GM19467 (cell line): ENCODE measurements around the gene PGBD5.

Experiments used
- ATAC-seq: cut with Tn5 transposase; IDR thresholded peaks from one replicate; pipeline ENCODE4 v1.9.1; 2021; ENCODE audit warnings: mild to moderate bottlenecking, moderate library complexity; ENCODE audit not compliant: unreplicated experiment

The PGBD5 gene

DNA sequence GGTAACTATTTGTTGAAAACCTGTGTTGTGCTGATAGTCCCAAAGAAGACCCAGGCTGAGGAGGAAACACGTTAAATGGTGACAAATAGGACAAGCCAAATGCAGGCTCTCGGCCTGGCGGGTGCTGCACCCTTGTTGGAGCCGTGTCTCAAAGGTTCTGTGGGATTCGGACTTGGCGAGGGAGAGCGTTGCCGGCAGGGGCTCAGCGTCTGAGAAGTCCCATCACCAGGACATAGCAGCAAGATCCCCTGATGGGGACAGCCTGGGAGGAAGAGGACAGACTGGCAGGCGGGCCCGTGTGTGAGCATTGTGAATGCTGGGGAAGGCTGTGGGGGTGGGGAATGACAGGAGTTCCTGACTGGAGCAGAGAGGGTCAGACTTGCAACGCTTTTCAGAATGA is 142.5 kb downstream of the PGBD5 start:
- no peak for ATAC-seq

DNA sequence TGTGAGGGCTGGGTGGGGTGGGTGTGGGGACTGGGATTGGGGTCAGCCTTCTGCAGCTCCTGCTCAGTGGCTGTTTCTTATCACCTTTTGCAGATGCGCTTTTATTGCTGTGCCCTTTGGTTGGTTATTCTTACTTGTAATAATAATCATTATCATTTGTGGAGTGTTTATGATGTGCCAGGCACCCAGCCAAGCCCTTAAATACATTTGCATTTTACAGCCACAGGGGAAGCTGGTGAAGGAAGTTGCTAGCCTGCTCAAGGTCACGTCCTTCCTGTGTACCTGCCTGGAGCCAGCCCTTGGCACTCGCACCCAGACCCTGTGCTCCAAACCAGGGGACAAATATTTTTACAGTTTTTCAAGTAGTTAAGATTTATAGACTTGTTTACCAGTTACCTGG is 144.0 kb downstream of the PGBD5 start:
- no peak for ATAC-seq

DNA sequence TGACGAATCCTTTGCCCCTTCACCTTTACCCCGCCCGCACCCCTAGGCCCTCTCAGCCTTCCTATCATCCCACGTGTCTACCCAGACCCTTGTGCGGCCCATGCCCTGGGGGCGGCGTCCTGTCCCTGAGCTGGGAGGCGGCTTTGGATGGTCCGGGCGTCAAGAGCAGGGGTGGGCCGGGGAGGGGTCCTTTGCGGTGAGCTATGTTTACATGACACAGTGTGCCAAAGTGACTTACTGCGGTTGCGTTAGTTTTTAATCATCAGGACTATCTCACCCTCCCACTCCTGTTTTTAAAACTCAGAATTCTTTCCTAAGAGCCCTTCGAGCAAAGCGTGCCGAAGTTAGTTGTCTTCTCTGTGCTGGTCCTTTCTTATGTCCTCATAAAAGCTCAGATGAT is 144.6 kb downstream of the PGBD5 start:
- ATAC-seq = no peak

DNA sequence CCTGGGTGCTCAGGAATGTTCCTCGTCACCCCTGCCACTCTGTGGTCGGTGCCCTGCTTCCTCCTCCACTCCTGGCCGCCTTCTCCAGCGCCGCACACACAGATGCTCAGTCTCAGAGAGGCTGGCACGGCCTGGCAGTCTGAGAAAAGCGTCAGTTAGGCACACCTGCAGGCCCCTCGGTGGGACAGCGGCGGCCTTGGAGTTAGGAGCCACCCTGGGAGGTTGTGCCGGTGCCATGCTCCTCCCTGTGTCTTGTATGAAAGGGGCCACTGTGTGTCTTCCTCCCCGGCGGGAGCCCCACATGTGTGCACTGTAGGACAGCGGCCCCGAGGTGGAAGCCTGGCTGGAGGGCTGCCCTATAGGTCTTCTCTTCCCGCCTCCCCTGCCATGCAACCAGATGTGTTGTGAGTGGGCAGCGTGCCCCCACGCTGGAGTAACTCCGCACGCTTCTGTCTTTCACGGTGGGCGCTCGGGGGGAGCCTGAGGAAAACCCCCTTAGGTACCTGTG is 145.2 kb downstream of the PGBD5 start:
- no peak for ATAC-seq

DNA sequence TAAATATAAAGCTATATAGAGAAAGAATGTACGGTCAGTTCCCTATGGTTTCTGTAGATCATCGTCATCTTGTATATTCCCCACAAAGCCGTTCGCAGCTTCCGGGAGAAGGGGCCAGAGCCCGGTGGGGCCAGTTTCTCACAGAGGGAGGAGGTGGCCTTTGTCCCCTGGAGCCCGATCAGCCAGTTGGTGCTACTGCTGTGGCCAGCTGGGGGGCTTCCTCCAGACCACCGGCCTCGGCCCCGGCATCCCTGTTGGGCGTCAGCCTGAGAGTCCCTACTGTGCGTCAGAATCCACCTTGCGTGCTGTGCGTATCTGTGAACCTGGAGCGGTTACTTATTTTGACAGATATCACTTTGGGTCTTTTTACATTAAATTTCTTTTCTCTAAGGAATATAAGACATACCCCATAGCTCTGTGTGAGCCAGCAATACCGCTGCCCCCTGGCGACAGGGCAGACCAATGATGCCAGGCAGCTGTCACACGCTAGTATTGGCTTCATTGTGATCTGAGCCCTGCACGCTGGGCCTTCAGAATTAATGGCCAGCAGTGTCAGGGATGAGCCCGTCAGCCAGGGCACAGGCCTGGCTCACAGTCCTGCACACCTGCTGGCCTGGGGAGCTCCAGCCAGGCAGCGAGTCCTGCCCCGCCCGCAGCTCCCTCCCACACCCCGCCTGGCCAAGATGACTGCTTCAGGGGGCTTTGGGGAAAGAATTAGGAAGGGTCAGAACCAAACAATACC is 145.9 kb downstream of the PGBD5 start:
- ATAC-seq = no peak

DNA sequence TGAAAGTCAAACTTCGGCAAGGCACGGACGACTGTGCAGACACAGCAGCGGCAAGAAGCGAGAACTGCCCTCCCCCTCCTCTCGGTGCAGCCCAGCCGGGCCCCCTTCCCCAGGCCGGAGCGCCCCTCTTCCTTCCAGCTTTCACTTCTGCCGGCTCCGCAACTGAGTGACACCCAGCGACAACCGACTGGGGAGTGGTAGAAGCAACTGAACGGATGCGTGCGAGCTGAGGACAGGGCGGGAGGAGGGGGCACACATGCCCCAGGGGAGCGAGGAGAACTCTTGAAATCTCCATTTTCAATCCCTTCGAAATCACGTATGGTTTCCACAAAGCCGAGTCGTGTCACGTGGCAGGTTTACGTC is 146.6 kb downstream of the PGBD5 start:
- ATAC-seq = no peak

DNA sequence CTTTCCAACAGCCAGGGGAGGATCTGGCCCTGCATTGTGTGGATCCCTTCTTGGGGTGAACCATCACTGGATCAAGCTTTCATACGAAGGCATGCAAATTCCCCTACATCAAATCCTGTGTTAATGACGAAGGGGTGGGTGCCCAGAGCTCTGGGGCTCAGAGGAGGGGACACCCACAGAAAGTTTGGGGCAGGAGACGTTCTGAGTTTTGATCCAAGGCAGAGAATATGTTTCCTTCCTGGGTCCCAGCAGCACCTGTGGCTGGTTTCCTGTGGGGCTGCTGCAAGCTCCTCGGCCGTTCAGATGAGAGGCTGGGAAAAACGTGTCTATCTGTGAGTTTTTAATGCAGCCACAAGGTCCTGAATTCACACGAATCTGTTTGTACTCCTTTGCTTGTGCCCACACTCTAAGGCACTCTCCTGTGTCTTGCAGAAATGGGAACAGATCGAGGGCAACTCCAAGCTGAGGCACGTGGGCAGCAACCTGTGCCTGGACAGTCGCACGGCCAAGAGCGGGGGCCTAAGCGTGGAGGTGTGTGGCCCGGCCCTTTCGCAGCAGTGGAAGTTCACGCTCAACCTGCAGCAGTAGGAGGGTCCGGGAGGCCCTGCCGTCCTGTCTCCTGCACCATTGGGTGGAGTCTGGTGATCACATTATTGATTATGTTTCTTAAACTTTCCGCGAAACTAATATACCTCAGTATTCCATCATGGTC is 147.1 kb downstream of the PGBD5 start:
- no peak for ATAC-seq

DNA sequence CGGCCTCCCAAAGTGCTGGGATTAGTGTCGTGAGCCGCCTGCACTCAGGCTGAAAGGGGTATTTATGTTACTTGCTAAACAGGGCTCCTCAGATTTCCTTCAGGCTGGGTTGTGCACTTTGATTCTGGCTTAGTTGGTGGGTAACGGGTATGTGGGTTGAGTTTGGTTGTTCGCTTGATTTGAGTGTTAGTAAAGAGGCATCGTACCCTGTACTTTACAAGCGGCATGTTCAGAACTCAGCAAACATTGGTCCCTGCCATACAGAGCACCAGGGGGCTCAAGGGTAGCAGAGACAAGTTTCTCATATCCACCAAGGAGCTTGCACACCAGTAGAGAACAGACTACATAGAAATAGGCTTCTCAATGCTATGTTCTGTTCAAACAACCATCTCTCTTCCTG is 147.8 kb downstream of the PGBD5 start:
- ATAC-seq = no peak

DNA sequence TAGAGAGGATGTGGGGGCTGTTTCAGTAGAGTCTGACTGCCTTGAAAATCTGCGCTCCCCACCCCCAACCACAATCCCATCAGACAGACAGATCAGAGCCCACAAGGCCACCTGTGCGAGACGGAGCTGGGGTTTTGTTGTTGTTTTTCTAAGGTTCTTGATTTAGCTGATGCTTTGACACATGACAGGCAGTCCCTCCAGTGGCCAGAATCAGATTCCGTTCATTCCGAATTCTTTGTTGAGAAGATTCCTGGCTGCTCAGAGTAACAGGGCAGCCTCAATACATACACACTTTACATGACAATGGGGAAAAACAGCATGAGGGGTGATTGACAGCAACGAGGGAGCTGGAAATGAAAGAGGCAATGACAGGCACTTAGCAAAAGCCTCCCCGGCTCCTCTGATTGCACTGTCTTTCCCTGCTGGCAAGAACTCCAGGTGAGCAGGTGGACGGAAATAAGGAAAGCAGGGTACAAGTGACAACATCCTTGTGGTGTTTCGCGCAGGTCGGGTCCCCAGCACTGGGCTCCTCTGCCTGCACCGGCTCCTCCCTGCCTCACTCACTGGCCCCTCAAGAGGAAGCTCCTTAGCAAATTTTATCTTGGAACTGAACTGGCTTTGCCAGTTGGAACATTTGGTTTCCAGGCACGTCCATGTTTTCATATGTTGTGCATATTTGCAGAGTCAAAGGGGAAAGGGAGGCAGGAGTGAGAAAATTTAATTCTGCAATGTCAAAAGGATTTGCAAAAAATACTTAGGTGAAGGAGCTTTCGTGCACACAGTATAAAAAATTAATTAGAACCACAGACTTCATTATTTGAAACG is 148.7 kb downstream of the PGBD5 start:
- ATAC-seq = no peak

DNA sequence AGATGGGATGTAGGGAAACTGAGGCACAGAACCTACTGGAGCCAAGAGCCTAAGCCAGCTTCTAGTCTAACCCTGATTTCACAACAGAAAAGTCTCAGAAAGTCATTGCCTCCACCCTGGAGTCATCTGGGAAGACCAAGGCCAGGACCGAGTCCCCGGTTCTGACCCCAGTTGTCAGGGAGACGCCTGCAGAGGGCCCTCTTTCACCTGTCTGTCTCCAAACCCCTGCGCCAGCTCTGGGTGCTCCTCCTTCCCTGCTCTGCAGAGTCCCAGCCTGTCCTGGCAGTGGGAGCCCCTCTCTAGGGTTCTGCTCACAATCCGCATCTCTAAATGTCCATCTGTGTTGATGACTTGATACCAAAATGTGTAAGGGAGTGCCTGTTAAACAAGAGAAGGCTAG is 149.7 kb downstream of the PGBD5 start:
- ATAC-seq = no peak

DNA sequence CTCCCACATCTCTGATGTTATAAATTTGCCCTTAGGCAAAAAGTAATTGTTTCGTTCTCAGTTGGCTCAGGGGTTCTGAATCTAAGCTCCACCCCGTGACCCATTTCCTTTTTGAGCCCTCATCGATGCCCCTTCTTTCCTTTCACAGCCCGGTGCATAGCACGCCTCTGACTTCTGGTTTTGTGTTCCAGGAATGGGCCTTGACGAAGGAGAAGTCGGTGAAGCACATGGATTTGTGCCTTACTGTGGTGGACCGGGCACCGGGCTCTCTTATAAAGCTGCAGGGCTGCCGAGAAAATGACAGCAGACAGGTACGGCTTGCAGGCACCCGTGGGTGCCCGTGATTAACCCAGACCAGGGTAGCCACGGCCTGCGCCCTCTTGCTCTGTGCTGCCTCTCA is 151.9 kb downstream of the PGBD5 start:
- ATAC-seq = no peak

DNA sequence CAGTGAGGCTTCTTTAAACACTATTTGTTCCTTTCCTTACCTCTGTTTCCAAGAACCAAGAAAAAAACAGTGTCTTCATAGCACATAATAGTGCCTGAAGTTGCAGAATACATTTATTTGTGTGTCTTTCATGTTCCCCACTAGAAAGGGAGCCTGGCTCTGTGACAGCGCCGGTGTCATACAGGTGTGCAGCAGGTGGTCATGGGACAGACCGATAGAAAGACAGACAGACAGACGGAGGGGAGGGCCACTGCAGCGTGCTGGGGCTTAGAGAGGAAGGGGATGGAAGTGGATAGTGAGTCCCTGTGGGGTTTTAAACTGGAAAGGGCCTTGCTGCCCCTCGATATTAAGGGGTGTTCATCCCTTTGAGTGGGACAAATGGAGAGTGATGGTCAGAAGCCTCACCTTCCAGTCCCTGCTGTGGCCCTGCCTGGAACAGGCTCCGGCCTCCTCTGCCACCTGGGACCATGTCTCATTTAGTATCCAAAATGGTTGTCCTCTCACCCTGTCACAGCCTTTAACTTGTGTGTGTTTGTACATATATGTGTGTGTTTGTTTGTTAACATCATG is 152.9 kb downstream of the PGBD5 start:
- no peak for ATAC-seq

DNA sequence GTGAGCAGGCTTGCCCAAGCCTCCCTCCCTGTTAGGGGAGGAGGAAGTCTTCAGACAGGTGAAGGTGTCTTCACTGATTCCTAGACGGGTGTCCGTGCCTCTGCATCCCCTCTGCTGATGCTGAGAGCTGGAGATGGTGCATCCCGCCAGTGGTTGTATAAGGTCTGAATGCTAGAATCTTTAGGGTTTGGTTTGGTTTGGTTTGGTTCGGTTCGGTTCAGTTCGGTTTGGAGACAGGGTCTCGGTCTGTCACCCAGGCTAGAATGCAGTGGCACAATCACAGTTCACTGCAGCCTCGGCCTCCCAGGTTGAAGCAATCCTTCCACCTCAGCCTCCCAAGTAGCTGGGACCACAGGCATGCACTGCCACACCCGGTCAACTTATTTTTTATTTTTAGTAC is 153.6 kb downstream of the PGBD5 start:
- no peak for ATAC-seq

DNA sequence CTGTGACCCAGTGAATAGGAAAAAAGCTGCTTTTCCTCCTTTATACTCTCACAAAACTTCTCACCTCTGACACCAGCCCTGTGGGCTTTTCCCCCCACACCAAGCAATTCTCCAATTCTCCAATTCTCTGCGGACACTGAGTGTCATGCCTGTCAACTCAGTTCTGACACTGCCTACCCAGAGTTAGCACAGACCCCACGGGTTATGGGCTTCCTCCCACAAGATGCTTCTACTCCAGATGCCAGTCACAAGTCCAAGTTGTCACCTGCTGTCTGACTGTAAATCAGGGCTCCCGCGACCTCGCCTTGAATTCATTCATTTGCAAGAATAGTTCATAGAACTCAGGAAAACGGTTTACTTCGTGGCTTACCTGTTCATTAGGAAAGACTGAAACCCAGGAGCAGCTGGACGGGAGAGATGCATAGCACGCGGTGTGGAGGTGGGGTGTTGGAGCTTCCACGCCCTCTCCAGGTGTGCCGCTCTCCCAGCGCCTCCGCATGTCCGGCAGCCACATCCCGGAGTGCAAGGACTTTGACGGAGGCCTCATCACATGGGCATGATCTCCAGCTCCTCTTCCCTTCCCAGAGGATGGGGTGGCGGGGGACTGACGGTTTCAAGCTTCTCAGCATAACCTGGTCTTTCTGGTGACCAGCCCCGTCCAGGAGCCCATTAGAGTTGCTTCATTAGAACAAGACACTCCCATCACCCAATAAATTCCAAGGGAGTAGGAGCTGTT is 154.7 kb downstream of the PGBD5 start:
- ATAC-seq = no peak

DNA sequence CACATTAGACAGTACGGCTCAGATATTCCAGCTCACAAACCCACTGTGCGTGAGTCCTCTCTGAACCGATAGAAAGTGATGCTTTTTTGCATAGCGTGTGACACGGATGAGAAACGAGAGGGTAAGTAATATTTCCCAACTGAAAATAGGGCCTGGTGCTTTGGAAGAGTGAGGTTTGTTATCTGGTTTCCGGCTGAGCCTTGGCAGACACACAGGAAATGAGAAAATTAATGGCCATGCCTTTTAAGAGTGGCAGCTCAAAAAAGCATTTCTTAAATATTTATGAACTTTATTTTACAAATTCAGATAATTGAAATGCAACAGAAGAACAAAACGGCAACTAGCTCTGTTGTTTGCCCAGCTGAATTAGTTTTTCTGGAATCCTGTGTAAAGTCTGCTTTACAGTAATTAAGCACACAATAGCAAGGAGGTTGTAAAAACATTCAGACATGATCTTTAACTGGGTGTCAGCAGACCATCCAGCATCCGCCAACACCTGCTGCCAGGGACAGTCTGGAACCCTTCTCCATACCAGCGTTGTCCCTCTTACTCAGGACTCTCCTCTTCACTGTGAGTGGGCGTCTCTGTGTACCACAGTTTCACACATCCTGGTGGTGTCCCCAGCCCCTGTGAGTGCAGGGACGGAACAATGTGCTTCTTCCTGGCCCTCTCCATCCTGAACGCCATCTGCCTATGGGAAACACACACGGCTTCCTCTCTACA is 155.4 kb downstream of the PGBD5 start:
- peak; percentile 63 for ATAC-seq

DNA sequence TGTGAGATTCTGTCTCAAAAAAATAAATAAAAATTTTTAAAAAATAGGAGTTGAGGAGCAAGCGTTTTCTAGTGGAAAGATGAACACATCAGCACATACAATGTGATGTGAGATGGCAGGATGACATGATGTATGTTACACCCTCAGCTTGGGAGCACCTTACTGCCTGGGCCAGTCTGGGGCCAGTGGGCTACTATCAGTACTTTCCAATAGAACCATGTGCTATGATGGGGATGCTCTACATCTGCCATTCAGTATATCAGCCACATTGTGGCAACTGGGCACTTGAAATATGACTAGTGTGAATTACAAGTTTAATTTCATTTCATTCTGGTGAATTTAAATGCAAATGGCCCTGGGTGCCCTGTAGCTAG is 156.0 kb downstream of the PGBD5 start:
- no peak for ATAC-seq

DNA sequence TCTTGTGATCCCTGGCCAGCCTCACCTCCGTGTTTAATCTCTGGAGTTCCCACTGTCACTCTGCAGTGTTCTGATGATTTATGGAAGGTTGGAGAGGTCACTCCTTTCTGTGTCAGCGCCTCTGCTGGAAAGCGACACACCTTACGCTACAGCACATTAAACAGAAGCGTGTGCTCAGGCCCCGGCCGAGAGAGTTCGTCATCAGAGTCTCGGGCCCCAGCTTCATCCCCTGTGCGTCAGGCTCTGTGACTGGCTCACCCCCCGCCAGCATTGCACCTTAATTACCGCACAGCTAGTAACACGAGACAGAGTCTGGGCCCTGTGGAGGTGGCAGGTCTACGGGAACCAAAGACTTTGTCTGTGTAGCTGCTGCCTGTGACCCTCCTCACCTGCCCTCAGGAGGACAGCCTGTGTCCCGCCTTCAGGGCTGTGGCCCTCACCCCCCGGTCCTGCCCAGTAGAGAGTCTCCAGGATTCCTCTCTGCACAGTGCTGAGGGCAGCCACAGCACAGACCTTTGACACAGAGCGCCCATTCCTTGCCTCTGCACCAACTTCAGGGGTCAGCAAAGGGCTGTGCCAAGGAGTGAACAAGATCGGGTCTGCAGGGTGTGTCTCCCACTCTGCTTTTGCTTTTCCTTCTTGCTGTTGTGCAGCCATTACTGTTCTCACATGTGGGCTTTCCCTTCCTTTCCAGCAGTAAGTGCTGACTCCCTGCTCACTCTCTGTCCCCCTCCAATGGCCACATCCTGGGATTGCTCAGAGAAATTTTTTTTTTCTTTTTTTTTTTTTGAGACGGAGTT is 157.6 kb downstream of the PGBD5 start:
- no peak for ATAC-seq

DNA sequence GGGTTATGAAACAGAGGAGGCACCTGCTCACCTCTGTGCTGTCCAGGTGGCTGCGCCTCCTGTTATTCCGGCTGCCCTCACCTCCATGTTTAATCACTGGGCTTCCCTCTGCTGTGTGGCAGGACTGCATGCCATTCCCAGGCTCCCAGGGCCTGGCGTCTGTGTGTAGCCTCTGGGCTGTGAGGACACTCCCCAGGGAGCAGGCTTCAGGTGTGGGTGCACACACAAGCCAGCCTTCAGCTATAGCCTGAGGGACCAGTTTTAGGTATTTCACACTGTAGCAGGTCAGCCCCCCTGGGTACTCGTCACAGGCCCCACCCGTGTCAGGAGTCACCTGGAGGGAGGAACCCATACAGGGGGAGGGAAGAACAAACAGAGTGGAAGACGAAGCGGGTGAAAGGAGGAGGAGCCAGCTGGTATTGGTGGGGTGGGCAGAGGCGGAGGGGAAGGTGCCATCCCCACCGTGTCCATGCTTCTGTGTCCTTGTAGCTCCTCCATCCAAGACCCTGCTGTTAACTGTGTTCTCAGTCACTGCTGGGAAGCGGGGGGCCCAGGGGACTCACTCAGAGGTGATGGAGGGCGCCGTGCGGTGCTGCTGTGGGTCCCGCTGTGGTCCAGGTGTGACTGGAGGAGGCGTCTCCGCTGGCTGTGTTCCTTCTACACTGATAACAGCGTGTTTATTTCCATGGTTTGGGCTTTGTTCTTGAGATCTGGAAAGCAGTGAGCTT is 158.6 kb downstream of the PGBD5 start:
- no peak for ATAC-seq

DNA sequence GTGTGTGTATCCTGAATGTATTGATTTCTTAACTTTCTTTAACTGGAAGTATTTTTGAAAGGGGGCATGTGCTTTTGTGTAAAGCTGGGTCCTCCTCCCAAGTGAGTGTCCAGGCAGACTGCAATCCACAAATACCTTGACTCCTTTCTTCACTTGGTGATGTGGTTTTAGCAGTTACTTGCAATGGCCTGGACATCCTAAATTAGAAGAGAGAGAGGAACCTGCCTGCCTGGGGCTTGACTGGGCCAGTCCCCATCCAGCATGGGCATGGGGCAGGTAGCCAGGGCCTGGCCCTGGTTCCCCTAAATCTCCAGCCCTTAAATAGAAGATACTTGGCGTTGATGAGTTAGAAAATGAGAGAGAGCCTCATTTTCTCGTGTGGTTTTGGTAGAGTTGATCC is 159.7 kb downstream of the PGBD5 start:
- no peak for ATAC-seq
